ENCODE data around the gene KIAA1958.

KIAA1958 gene

GRCh38 chr9:112700085-112700484 lies 213.5 kb downstream of the KIAA1958 start:
- Histone ChIP-seq H3K9me3 (ENCODE audit: control insufficient read depth, low read length) (no peaks in the 10 kb centered on the region), H3K18ac (ENCODE audit: low read depth in 1 of 2, low read length in 2 of 2) (no peak overlapping the region), H3K9ac (ENCODE audit: low read length) (no peak overlapping the region), H3K4me3 (ENCODE audit: insufficient read depth in 1 of 2, low read depth in 1 of 2, low read length in 2 of 2) (no peak overlapping the region), H3K23ac (ENCODE audit: low read length in 2 of 2) (no peak overlapping the region), H3K14ac (ENCODE audit: low read length in 2 of 2) (no peak overlapping the region), H2AK5ac (ENCODE audit: low read length, severe bottlenecking) (no peak overlapping the region), H3K27ac (ENCODE audit: low read length, poor library complexity, severe bottlenecking) (no peak overlapping the region), H3K79me1 (replicated peaks; ENCODE audit: low read length, poor library complexity, severe bottlenecking) (peaks cover 20% of the 10 kb centered on the region), H2AFZ (ENCODE audit: low read depth, low read length) (no peak overlapping the region), H3K4me2 (ENCODE audit: low read length, poor library complexity, severe bottlenecking) (no peak overlapping the region), H4K8ac (ENCODE audit: low read length) (no peak overlapping the region), H2BK12ac (ENCODE audit: low read length in 2 of 2) (no peak overlapping the region), H2BK15ac (ENCODE audit: low read depth, poor library complexity, severe bottlenecking) (no peak overlapping the region), H3K27me3 (ENCODE audit: control insufficient read depth in 1 of 2, insufficient read depth in 1 of 2, low read length in 2 of 2) (no peaks in the 10 kb centered on the region), H4K91ac (ENCODE audit: low read length) (no peak overlapping the region), H3K36me3 (ENCODE audit: control insufficient read depth in 1 of 2, insufficient read depth in 2 of 2, low read depth in 1 of 2, low read length in 2 of 2) (peaks cover 13 to 30% of the 10 kb centered on the region in 2 experiments), H3K4me1 (ENCODE audit: control insufficient read depth, insufficient read depth, low read depth, low read length) (peaks cover 2% of the 10 kb centered on the region), H2BK120ac (ENCODE audit: low read depth, low read length) (no peak overlapping the region), H2BK5ac (ENCODE audit: low read depth, low read length, poor library complexity, severe bottlenecking) (no peak overlapping the region), H3K4ac (ENCODE audit: low read depth in 1 of 2, low read length in 2 of 2) (no peak overlapping the region)
- peak; percentile 9 for DNase-seq

- H3K14ac ChIP-seq (ENCODE audit: low read length in 2 of 2): no peak overlapping the region
- no peak overlapping the region for H2AFZ ChIP-seq (ENCODE audit: low read depth, low read length)
- no peak overlapping the region for H3K4me3 ChIP-seq (ENCODE audit: insufficient read depth in 1 of 2, low read depth in 1 of 2, low read length in 2 of 2)
- no peak overlapping the region for H3K23ac ChIP-seq (ENCODE audit: low read length in 2 of 2)
- 94% methylated on average over 2 of the region's 2 CpGs for WGBS
- no peak overlapping the region for H4K8ac ChIP-seq (ENCODE audit: low read length)
- H4K91ac ChIP-seq (ENCODE audit: low read length): no peak overlapping the region
- no peak for DNase-seq
- no peak overlapping the region for H2BK15ac ChIP-seq (ENCODE audit: low read depth, poor library complexity, severe bottlenecking)
- H3K79me1 ChIP-seq (replicated peaks; ENCODE audit: low read length, poor library complexity, severe bottlenecking): peaks cover 16% of the 10 kb centered on the region
- H3K18ac ChIP-seq (ENCODE audit: low read depth in 1 of 2, low read length in 2 of 2): no peak overlapping the region
- peaks cover 2% of the 10 kb centered on the region for H3K4me1 ChIP-seq (ENCODE audit: control insufficient read depth, insufficient read depth, low read depth, low read length)
- no peak overlapping the region for H3K4me2 ChIP-seq (ENCODE audit: low read length, poor library complexity, severe bottlenecking)
- H3K36me3 ChIP-seq (ENCODE audit: control insufficient read depth in 1 of 2, insufficient read depth in 2 of 2, low read depth in 1 of 2, low read length in 2 of 2): peaks cover 0 to 15% of the 10 kb centered on the region in 2 experiments
- H2BK12ac ChIP-seq (ENCODE audit: low read length in 2 of 2): no peak overlapping the region
- H3K9ac ChIP-seq (ENCODE audit: low read length): no peak overlapping the region
- no peak overlapping the region for H2BK120ac ChIP-seq (ENCODE audit: low read depth, low read length)
- no peaks in the 10 kb centered on the region for H3K27me3 ChIP-seq (ENCODE audit: control insufficient read depth in 1 of 2, insufficient read depth in 1 of 2, low read length in 2 of 2)
- H3K27ac ChIP-seq (ENCODE audit: low read length, poor library complexity, severe bottlenecking): no peak overlapping the region
- H3K4ac ChIP-seq (ENCODE audit: low read depth in 1 of 2, low read length in 2 of 2): no peak overlapping the region
- H3K9me3 ChIP-seq (ENCODE audit: control insufficient read depth, low read length): no peaks in the 10 kb centered on the region
- H2BK5ac ChIP-seq (ENCODE audit: low read depth, low read length, poor library complexity, severe bottlenecking): no peak overlapping the region
- no peak overlapping the region for H2AK5ac ChIP-seq (ENCODE audit: low read length, severe bottlenecking)
Observed at GRCh38 chr9:112703304-112703703, 216.7 kb downstream of the KIAA1958 start.

- no peak overlapping the region for H3K9ac ChIP-seq (ENCODE audit: low read length)
- no peak overlapping the region for H2AFZ ChIP-seq (ENCODE audit: low read depth, low read length)
- no peak overlapping the region for H2BK5ac ChIP-seq (ENCODE audit: low read depth, low read length, poor library complexity, severe bottlenecking)
- no peak overlapping the region for H3K4me3 ChIP-seq (ENCODE audit: insufficient read depth in 1 of 2, low read depth in 1 of 2, low read length in 2 of 2)
- H2BK15ac ChIP-seq (ENCODE audit: low read depth, poor library complexity, severe bottlenecking): no peak overlapping the region
- no peak overlapping the region for H2AK5ac ChIP-seq (ENCODE audit: low read length, severe bottlenecking)
- no peak overlapping the region for H4K91ac ChIP-seq (ENCODE audit: low read length)
- 68% methylated on average over 5 of the region's 6 CpGs for WGBS
- DNase-seq: peak; percentile 51
- no peak overlapping the region for H3K18ac ChIP-seq (ENCODE audit: low read depth in 1 of 2, low read length in 2 of 2)
- H3K27ac ChIP-seq (ENCODE audit: low read length, poor library complexity, severe bottlenecking): no peak overlapping the region
- H3K27me3 ChIP-seq (ENCODE audit: control insufficient read depth in 1 of 2, insufficient read depth in 1 of 2, low read length in 2 of 2): no peaks in the 10 kb centered on the region
- no peak overlapping the region for H3K4ac ChIP-seq (ENCODE audit: low read depth in 1 of 2, low read length in 2 of 2)
- H3K23ac ChIP-seq (ENCODE audit: low read length in 2 of 2): no peak overlapping the region
- H3K4me1 ChIP-seq (ENCODE audit: control insufficient read depth, insufficient read depth, low read depth, low read length): peaks cover 3% of the 10 kb centered on the region
- peaks cover 0 to 16% of the 10 kb centered on the region in 2 experiments for H3K36me3 ChIP-seq (ENCODE audit: control insufficient read depth in 1 of 2, insufficient read depth in 2 of 2, low read depth in 1 of 2, low read length in 2 of 2)
- no peak overlapping the region for H3K14ac ChIP-seq (ENCODE audit: low read length in 2 of 2)
- no peak overlapping the region for H3K4me2 ChIP-seq (ENCODE audit: low read length, poor library complexity, severe bottlenecking)
- H2BK120ac ChIP-seq (ENCODE audit: low read depth, low read length): no peak overlapping the region
- H3K79me1 ChIP-seq (replicated peaks; ENCODE audit: low read length, poor library complexity, severe bottlenecking): peaks cover 23% of the 10 kb centered on the region
- no peak overlapping the region for H2BK12ac ChIP-seq (ENCODE audit: low read length in 2 of 2)
- no peaks in the 10 kb centered on the region for H3K9me3 ChIP-seq (ENCODE audit: control insufficient read depth, low read length)
- no peak overlapping the region for H4K8ac ChIP-seq (ENCODE audit: low read length)
Observed at GRCh38 chr9:112705768-112706427, 219.3 kb downstream of the KIAA1958 start.

GRCh38 chr9:112711050-112711689 lies 224.5 kb downstream of the KIAA1958 start:
- H3K14ac ChIP-seq (ENCODE audit: low read length in 2 of 2): no peak overlapping the region
- peaks cover 2% of the 10 kb centered on the region for H3K4me1 ChIP-seq (ENCODE audit: control insufficient read depth, insufficient read depth, low read depth, low read length)
- H2BK120ac ChIP-seq (ENCODE audit: low read depth, low read length): no peak overlapping the region
- no peak overlapping the region for H3K4me3 ChIP-seq (ENCODE audit: insufficient read depth in 1 of 2, low read depth in 1 of 2, low read length in 2 of 2)
- H3K9me3 ChIP-seq (ENCODE audit: control insufficient read depth, low read length): no peaks in the 10 kb centered on the region
- no peak overlapping the region for H2BK15ac ChIP-seq (ENCODE audit: low read depth, poor library complexity, severe bottlenecking)
- no peak overlapping the region for H3K18ac ChIP-seq (ENCODE audit: low read depth in 1 of 2, low read length in 2 of 2)
- H3K4ac ChIP-seq (ENCODE audit: low read depth in 1 of 2, low read length in 2 of 2): no peak overlapping the region
- H3K79me1 ChIP-seq (replicated peaks; ENCODE audit: low read length, poor library complexity, severe bottlenecking): peaks cover 25% of the 10 kb centered on the region
- peaks cover 4 to 23% of the 10 kb centered on the region in 2 experiments for H3K36me3 ChIP-seq (ENCODE audit: control insufficient read depth in 1 of 2, insufficient read depth in 2 of 2, low read depth in 1 of 2, low read length in 2 of 2)
- H2AFZ ChIP-seq (ENCODE audit: low read depth, low read length): no peak overlapping the region
- H4K91ac ChIP-seq (ENCODE audit: low read length): no peak overlapping the region
- H3K9ac ChIP-seq (ENCODE audit: low read length): peak overlapping the region; percentile 51
- H3K23ac ChIP-seq (ENCODE audit: low read length in 2 of 2): no peak overlapping the region
- no peak overlapping the region for H2BK5ac ChIP-seq (ENCODE audit: low read depth, low read length, poor library complexity, severe bottlenecking)
- H3K27ac ChIP-seq (ENCODE audit: low read length, poor library complexity, severe bottlenecking): no peak overlapping the region
- no peak overlapping the region for H2BK12ac ChIP-seq (ENCODE audit: low read length in 2 of 2)
- H4K8ac ChIP-seq (ENCODE audit: low read length): no peak overlapping the region
- no peak overlapping the region for H2AK5ac ChIP-seq (ENCODE audit: low read length, severe bottlenecking)
- H3K27me3 ChIP-seq (ENCODE audit: control insufficient read depth in 1 of 2, insufficient read depth in 1 of 2, low read length in 2 of 2): no peaks in the 10 kb centered on the region
- H3K4me2 ChIP-seq (ENCODE audit: low read length, poor library complexity, severe bottlenecking): no peak overlapping the region
- DNase-seq: peak; percentile 60
- 73% methylated on average over 5 of the region's 7 CpGs for WGBS

Measured in mesenchymal stem cell (in vitro differentiated cells and primary cell).